ENCODE data around the gene SMAD5.

- TF ChIP-seq, protein P1, sequence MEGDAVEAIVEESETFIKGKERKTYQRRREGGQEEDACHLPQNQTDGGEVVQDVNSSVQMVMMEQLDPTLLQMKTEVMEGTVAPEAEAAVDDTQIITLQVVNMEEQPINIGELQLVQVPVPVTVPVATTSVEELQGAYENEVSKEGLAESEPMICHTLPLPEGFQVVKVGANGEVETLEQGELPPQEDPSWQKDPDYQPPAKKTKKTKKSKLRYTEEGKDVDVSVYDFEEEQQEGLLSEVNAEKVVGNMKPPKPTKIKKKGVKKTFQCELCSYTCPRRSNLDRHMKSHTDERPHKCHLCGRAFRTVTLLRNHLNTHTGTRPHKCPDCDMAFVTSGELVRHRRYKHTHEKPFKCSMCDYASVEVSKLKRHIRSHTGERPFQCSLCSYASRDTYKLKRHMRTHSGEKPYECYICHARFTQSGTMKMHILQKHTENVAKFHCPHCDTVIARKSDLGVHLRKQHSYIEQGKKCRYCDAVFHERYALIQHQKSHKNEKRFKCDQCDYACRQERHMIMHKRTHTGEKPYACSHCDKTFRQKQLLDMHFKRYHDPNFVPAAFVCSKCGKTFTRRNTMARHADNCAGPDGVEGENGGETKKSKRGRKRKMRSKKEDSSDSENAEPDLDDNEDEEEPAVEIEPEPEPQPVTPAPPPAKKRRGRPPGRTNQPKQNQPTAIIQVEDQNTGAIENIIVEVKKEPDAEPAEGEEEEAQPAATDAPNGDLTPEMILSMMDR (conservative IDR thresholded peaks at IDR 0.05): no peak
- TF ChIP-seq ZFX (IDR thresholded peaks at IDR 0.05): no peak
Observed at GRCh38 chr5:136205061-136205702, 72.5 kb downstream of the SMAD5 start.
